Activated CD8-positive, alpha-beta memory T cell treated with anti-CD3 and anti-CD28 coated beads for 24 hours (primary cell): ENCODE measurements around the gene ABHD16B.

ENCODE experiments used
- DNase-seq: peaks from one replicate; pipeline ENCODE4 v3.0.0-alpha.2; 2020

ABHD16B gene

GRCh38 chr20:63881451-63882226 lies 20.3 kb downstream of the ABHD16B start:
- DNase-seq: no peak

- DNase-seq: no peak
Measured at GRCh38 chr20:63882257-63883200, 21.2 kb downstream of the ABHD16B start.

GRCh38 chr20:63883201-63883593 lies 21.9 kb downstream of the ABHD16B start:
- no peak for DNase-seq

GRCh38 chr20:63884506-63885263 lies 23.4 kb downstream of the ABHD16B start:
- DNase-seq: no peak

- no peak for DNase-seq
Measured at GRCh38 chr20:63885264-63886053, 24.2 kb downstream of the ABHD16B start.

GRCh38 chr20:63886054-63886419 lies 24.7 kb downstream of the ABHD16B start:
- no peak for DNase-seq

- DNase-seq: no peak
Measured at GRCh38 chr20:63886921-63887320, 25.6 kb downstream of the ABHD16B start.

GRCh38 chr20:63889241-63890200 lies 28.2 kb downstream of the ABHD16B start:
- no peak for DNase-seq

- DNase-seq: no peak
Measured at GRCh38 chr20:63890201-63890576, 28.9 kb downstream of the ABHD16B start.

- no peak for DNase-seq
Measured at GRCh38 chr20:63890616-63891015, 29.3 kb downstream of the ABHD16B start.

GRCh38 chr20:63891061-63892002 lies 30.0 kb downstream of the ABHD16B start:
- no peak for DNase-seq

GRCh38 chr20:63892402-63892801 lies 31.1 kb downstream of the ABHD16B start:
- no peak for DNase-seq

- DNase-seq: no peak
Measured at GRCh38 chr20:63893999-63894357, 32.7 kb downstream of the ABHD16B start.

- DNase-seq: peak; percentile 96
Measured at GRCh38 chr20:63894358-63895201, 33.3 kb downstream of the ABHD16B start, which contains the start of gene DNAJC5. Gene DNAJC5, plus strand, starts transcription at chr20:63895126. Its CDS starts 33,220 bp downstream, at chr20:63928346.

GRCh38 chr20:63895202-63895951 lies 34.1 kb downstream of the ABHD16B start:
- DNase-seq: no peak

GRCh38 chr20:63895952-63896263 lies 34.6 kb downstream of the ABHD16B start:
- no peak for DNase-seq

GRCh38 chr20:63896264-63897105 lies 35.2 kb downstream of the ABHD16B start:
- peak; percentile 68 for DNase-seq
